Activated T-helper 1 cell treated with anti-CD3 and anti-CD28 coated beads, Interleukin-12 subunit alpha, Interleukin-12 subunit beta, Interleukin-2, Interleukin-4 antibody, amounts not matched to agents 30 ng/mL and 10 ng/mL and 1 ng/mL, durations not matched to agents 14 hours and 24 hours and 36 hours (primary cell): Measurements from ENCODE around the gene AUNIP. TPM values are rescaled to one million over a fixed set of nuclear protein-coding genes. Genes with fewer than 3 reads are reported as not detected.

Source experiments
- DNase-seq: peaks from one replicate; pipeline ENCODE4 v3.0.0; 2021; ENCODE audit warnings: low spot score
- H3K27ac Mint-ChIP-seq: one replicate; pipeline ENCODE4 v1.8.0; 2021; ENCODE audit warnings: mild to moderate bottlenecking, mixed read lengths
- H3K27me3 Mint-ChIP-seq: one replicate; pipeline ENCODE4 v1.8.0; 2022; ENCODE audit warnings: mild to moderate bottlenecking, moderate library complexity, mixed read lengths; ENCODE audit not compliant: insufficient read depth
- H3K36me3 Mint-ChIP-seq: one replicate; pipeline ENCODE4 v1.8.0; 2021; ENCODE audit warnings: low read depth, mixed read lengths
- H3K4me1 Mint-ChIP-seq: one replicate; pipeline ENCODE4 v1.8.0; 2021; ENCODE audit warnings: low read depth, mixed read lengths
- H3K4me3 Mint-ChIP-seq: one replicate; pipeline ENCODE4 v1.8.0; 2021; ENCODE audit warnings: mild to moderate bottlenecking, moderate library complexity, mixed read lengths
- H3K9me3 Mint-ChIP-seq: one replicate; pipeline ENCODE4 v1.8.0; 2021; ENCODE audit warnings: mixed read lengths
- intact Hi-C: fragments of 100-400 bp; cut with micrococcal nuclease; formaldehyde crosslinking; loops from one replicate; pipeline ENCODE4 v1.15.1; 2024
- total RNA-seq: library from RNA; stranded (reverse); gene quantifications from 2 replicates; pipeline ENCODE4 v1.2.3, GENCODE V29; 2022

Gene AUNIP, protein sequence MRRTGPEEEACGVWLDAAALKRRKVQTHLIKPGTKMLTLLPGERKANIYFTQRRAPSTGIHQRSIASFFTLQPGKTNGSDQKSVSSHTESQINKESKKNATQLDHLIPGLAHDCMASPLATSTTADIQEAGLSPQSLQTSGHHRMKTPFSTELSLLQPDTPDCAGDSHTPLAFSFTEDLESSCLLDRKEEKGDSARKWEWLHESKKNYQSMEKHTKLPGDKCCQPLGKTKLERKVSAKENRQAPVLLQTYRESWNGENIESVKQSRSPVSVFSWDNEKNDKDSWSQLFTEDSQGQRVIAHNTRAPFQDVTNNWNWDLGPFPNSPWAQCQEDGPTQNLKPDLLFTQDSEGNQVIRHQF
- total RNA-seq: 10.2 and 12.3 TPM in 2 replicates

DNA sequence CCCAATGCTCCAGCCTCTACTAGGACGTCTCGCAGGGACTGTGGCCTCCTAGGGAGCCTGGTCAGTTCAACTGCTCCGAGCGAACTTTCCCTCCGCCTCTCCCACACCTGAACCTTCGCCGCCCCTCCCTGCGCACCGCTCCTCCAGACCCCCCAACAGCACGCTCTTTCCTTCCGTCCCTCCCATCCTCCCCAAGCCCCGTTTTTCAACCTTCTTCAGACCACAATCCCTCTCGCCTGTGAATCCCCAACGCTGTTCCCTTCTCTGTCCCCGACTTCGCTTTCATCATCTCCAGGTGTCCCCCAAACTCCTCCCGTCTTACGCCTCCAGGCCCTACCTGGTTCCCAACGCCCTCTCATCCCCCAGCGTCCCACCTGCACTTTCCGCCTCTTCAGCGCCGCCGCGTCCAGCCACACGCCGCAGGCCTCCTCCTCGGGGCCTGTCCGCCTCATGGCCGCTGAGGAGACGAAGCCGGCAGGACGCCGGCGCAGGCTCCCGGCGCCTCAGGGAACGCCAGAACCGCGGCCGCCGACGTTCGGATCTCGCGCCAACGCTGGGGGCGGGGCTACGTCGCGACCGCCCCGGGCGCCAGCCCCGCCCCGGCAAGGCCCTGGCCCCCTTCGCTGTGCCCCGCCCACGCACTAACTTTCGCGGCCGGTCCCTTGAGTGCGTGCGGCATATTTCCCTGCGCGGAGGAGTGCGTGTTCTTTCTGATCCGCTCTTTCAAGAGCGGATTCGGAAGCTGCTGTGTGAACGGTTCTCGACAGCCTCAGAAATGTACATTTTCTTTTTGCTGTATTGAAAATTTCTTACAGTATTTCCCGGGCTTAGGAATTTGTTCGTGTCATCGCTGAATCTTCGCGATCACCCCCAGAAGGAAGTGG is at the start of gene AUNIP:
Gene AUNIP, minus strand, starts transcription at position 552 of the 884 bp plus-strand sequence. Its CDS starts 100 bp downstream, at position 452.
- H3K4me1 Mint-ChIP-seq: peaks cover 35% of the 10 kb centered on the region
- no peaks in the 10 kb centered on the region for H3K27me3 Mint-ChIP-seq
- peak; percentile 88 for DNase-seq
- no peaks in the 10 kb centered on the region for H3K9me3 Mint-ChIP-seq
- intact Hi-C loops: loop anchor here (1.0 kb wide), 5 partner anchors 16 to 176 kb away; partner anchors contain the start of genes PAFAH2, PAQR7 and STMN1
- peaks cover 2% of the 10 kb centered on the region for H3K36me3 Mint-ChIP-seq
- H3K27ac Mint-ChIP-seq: peak within 1 kb of the TSS; percentile 89
- H3K4me3 Mint-ChIP-seq: peak within 1 kb of the TSS; percentile 89

DNA sequence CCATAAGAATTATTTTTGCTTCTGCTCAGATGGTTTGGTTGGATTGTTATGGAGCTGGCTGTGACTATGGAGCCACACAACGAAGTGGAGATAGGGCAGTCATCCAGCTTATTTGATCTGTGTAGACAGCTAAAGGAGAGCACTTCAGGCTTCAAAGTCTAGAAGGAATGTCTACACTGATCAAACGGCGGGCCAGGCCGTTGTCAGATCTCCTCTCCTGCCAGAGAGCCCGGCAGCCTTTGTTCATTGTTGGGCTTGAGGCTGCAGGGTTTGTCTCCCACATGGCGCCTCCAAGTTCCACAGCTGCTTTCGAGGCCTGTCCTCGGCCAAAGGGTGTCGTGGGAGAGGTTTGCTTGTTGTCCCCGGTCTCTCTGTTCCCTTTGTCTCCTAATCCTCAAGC is 49.8 kb upstream of the AUNIP start:
- no peak for DNase-seq
- intact Hi-C loops: loop anchor here (5.0 kb wide), 2 partner anchors 203 to 1587 kb away; partner anchors contain the start of gene PDIK1L
- H3K27me3 Mint-ChIP-seq: peaks cover 24% of the 10 kb centered on the region

GRCh38 chr1:25908161-25908560 is 48.9 kb upstream of the AUNIP start:
- H3K27ac Mint-ChIP-seq: no peak overlapping the region
- intact Hi-C loops: loop anchor here (5.0 kb wide), 2 partner anchors 204 to 1586 kb away; partner anchors contain the start of gene PDIK1L
- peaks cover 8% of the 10 kb centered on the region for H3K36me3 Mint-ChIP-seq
- H3K4me1 Mint-ChIP-seq: peaks cover 31% of the 10 kb centered on the region
- no peak overlapping the region for H3K4me3 Mint-ChIP-seq
- no peaks in the 10 kb centered on the region for H3K9me3 Mint-ChIP-seq
- peaks cover 24% of the 10 kb centered on the region for H3K27me3 Mint-ChIP-seq
- DNase-seq: no peak

More for the DNA sequence above, 49.8 kb upstream of the AUNIP start:
- no peak overlapping the region for H3K27ac Mint-ChIP-seq
- peaks cover 4% of the 10 kb centered on the region for H3K36me3 Mint-ChIP-seq
- no peak overlapping the region for H3K4me3 Mint-ChIP-seq
- H3K9me3 Mint-ChIP-seq: no peaks in the 10 kb centered on the region
- H3K4me1 Mint-ChIP-seq: peaks cover 23% of the 10 kb centered on the region

DNA sequence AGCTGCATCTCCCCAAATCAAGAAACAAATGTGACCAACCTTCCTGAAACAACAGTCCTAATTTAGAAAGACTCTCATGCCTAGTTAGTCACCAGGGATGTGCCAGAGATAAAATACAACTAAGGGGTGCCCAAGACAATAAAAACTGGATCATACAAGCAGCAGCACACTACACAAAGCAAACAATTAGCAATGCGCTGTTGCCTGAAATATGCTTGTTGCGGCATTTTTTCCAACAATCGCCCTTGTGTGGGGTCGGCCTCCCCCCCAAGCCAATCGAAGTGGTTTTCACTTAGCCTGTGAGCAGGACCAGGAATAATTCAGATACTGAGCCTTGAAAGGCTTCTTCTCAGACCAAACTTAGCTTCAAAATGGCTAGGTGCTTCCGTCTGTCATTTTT is 48.3 kb upstream of the AUNIP start:
- no peak for DNase-seq
- intact Hi-C loops: loop anchor here (2.0 to 5.0 kb wide), 3 partner anchors 15 to 1585 kb away; partner anchors contain the start of gene PDIK1L
- Mint-ChIP-seq H3K36me3 (peaks cover 12% of the 10 kb centered on the region), H3K27me3 (peaks cover 24% of the 10 kb centered on the region), H3K9me3 (no peaks in the 10 kb centered on the region), H3K27ac (peak overlapping the region; percentile 22), H3K4me3 (peak overlapping the region; percentile 98), H3K4me1 (peaks cover 36% of the 10 kb centered on the region)

- Mint-ChIP-seq H3K27me3 (peaks cover 24% of the 10 kb centered on the region), H3K9me3 (no peaks in the 10 kb centered on the region), H3K4me1 (peaks cover 42% of the 10 kb centered on the region), H3K36me3 (peaks cover 15% of the 10 kb centered on the region), H3K27ac (peak overlapping the region; percentile 49), H3K4me3 (peak overlapping the region; percentile 98)
- peak; percentile 28 for DNase-seq
- intact Hi-C loops: loop anchor here (1.0 to 5.0 kb wide), 5 partner anchors 16 to 1584 kb away; partner anchors contain the start of genes AUNIP, PAQR7 and PDIK1L
Measured at GRCh38 chr1:25906644-25907300, 47.5 kb upstream of the AUNIP start.

DNA sequence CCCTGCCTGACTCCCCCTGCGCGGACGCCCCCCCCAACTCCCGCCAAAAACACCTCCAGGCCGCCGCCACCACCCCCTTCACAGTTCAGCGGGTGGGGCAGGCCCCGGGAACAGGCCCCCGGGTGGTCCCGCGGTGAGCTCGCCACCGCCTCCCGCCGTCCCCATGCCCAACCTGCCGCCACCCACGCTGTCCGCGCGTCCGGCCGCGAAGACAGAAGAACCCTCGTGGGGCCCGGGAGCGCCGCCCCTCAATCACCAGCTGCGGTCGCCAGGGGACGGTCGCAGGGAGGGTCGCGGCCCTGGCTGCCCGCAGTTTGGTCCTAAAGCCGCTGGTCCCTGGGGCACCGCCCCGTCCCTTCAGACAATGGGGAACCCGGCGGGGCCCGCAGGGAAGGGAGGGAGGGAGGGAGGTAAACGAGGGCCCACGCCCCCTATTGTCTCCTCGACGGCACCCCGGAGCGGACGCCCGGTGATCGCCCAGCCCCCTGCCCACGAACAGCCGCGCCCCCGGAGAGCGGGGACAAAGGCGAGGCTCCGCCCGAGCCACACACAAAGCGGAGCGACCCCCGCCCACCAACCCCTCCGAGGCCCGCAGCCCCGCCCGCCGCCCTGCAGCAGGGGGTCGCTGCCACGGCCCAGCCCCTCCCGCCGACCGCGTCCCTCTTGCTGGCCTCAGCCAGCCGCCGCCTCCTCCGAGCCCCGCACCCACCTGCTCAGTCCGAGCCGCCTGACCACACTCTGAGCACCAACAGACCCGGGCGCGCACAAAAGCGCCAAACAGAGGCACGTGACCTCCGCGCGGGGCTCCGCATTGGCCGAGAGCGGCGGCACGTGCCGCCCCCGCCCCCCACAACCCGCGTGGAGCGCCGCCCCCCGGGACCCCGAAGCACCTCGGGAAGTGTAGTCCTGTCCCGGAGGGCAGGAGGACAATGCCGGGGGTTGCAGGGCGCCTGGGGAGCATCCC is 46.7 kb upstream of the AUNIP start, which contains the start of gene STMN1:
Gene STMN1, minus strand, starts transcription at position 740 of the 964 bp plus-strand sequence. CDS start 1,743 bp downstream, outside the sequence.
- H3K4me3 Mint-ChIP-seq: peak within 1 kb of the TSS; percentile 98
- intact Hi-C loops: loop anchor here (1.0 to 5.0 kb wide), 8 partner anchors 11 to 1584 kb away; partner anchors contain the start of genes AUNIP, MTFR1L, PAFAH2 and PAQR7
- no peaks in the 10 kb centered on the region for H3K9me3 Mint-ChIP-seq
- H3K27ac Mint-ChIP-seq: peak within 1 kb of the TSS; percentile 93
- DNase-seq: peak; percentile 76
- H3K4me1 Mint-ChIP-seq: peaks cover 49% of the 10 kb centered on the region
- peaks cover 24% of the 10 kb centered on the region for H3K27me3 Mint-ChIP-seq
- peaks cover 21% of the 10 kb centered on the region for H3K36me3 Mint-ChIP-seq

GRCh38 chr1:25904943-25905679 is 45.9 kb upstream of the AUNIP start:
- peak; percentile 87 for DNase-seq
- Mint-ChIP-seq H3K27ac (peak overlapping the region; percentile 93), H3K36me3 (peaks cover 28% of the 10 kb centered on the region), H3K27me3 (peaks cover 24% of the 10 kb centered on the region), H3K4me3 (peak overlapping the region; percentile 98), H3K9me3 (no peaks in the 10 kb centered on the region), H3K4me1 (peaks cover 57% of the 10 kb centered on the region)
- intact Hi-C loops: loop anchor here (1.0 to 5.0 kb wide), 5 partner anchors 10 to 1583 kb away; partner anchors contain the start of genes MTFR1L, PAFAH2 and PDIK1L

DNA sequence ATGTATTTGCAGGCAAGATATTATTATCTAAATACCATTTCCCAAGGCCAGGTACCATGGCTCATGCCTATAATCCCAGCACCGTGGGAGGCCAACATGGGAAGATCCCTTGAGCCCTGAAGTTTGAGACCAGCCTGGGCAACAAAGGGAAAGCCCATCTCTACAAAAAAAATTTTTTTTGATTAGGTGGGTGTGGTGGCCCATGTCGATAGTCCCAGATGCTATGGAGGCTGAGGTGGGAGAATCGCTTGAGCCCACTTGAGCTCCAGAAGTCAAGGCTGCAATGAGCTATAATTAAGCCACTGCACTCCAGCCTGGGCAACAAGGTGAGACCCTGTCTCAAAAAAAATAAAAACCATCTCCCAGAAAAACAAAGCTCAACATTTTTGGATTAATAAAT is 44.7 kb upstream of the AUNIP start:
- peaks cover 31% of the 10 kb centered on the region for H3K36me3 Mint-ChIP-seq
- no peaks in the 10 kb centered on the region for H3K9me3 Mint-ChIP-seq
- H3K4me1 Mint-ChIP-seq: peaks cover 66% of the 10 kb centered on the region
- peaks cover 22% of the 10 kb centered on the region for H3K27me3 Mint-ChIP-seq
- peak overlapping the region; percentile 98 for H3K4me3 Mint-ChIP-seq
- no peak overlapping the region for H3K27ac Mint-ChIP-seq
- DNase-seq: no peak
- intact Hi-C loops: no loop called here

DNA sequence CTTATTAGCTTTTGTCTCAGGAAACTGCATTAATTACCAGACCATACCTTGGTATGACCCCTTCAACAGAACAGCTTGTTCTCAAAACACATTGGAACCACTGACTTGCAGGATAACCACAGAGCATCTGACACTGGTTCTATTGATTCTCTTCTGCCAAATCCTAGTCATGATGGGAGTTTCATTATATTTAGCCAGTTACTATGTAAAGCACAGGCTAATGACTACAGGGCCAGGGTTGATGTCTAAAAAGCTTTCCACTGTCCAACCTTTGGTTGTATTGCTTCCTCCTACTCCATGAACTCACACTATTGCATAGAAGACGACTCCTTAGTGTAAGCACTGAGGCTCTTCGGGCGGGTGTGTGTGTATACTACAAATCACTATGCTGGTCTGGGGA is 43.2 kb upstream of the AUNIP start:
- Mint-ChIP-seq H3K4me3 (peak overlapping the region; percentile 33), H3K9me3 (no peaks in the 10 kb centered on the region), H3K27me3 (peaks cover 14% of the 10 kb centered on the region), H3K27ac (peak overlapping the region; percentile 44), H3K36me3 (peaks cover 36% of the 10 kb centered on the region), H3K4me1 (peaks cover 71% of the 10 kb centered on the region)
- no peak for DNase-seq
- intact Hi-C loops: no loop called here

DNA sequence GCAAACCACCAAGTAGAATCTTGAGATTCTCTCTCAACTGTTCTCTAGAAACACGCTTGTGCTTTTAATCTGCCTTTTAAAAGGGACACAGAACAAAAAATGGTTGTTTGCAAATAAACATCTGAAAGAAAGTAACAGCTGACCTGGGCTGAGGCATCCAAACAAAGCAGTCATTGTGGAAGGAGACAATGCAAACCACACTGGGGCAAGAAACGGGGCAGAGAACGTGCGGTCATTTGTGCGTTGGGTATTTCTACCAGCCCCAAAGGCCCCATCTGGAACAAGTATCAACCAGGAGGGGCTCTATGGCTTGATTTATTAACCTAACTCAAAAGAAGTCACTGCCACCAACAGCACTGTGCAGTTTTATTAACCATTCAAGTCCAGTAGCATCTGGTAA is 41.0 kb upstream of the AUNIP start:
- H3K36me3 Mint-ChIP-seq: peaks cover 38% of the 10 kb centered on the region
- intact Hi-C loops: no loop called here
- H3K4me1 Mint-ChIP-seq: peaks cover 73% of the 10 kb centered on the region
- H3K9me3 Mint-ChIP-seq: no peaks in the 10 kb centered on the region
- H3K27me3 Mint-ChIP-seq: peaks cover 2% of the 10 kb centered on the region
- DNase-seq: no peak
- no peak overlapping the region for H3K27ac Mint-ChIP-seq
- no peak overlapping the region for H3K4me3 Mint-ChIP-seq

GRCh38 chr1:25899792-25900191 is 40.5 kb upstream of the AUNIP start:
- peaks cover 72% of the 10 kb centered on the region for H3K4me1 Mint-ChIP-seq
- no peak overlapping the region for H3K4me3 Mint-ChIP-seq
- H3K9me3 Mint-ChIP-seq: no peaks in the 10 kb centered on the region
- H3K36me3 Mint-ChIP-seq: peaks cover 36% of the 10 kb centered on the region
- DNase-seq: no peak
- intact Hi-C loops: no loop called here
- H3K27me3 Mint-ChIP-seq: no peaks in the 10 kb centered on the region
- no peak overlapping the region for H3K27ac Mint-ChIP-seq
